ENCODE results near the gene ELP4.
"Not testable (repeated sequence)": the region's sequence is repeated elsewhere in the genome, so short reads cannot be mapped to it uniquely, and the experiment has no call there.

ELP4 gene

GRCh38 chr11:31643857-31644256, 134.3 kb downstream of the ELP4 start:
- no peak for DNase-seq

DNA sequence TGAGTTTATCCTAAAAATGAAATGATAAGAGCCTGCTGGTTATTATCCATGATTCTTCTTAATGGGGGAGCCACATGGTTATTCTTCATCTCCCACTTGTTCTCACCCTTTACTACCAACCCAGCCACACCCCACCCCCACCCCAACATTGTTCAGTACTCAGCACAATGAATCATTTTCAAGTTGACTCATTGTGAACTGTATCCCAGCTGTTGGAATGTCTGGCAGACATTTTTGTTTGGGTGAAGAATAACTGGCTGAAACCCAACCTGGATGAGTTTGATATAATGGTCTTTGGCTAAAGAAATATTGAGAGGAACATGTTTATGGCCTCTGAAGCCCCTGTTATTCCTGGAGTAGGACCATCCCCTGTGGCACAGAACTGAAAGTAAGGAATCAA, 136.2 kb downstream of the ELP4 start:
- peak in 3 of 51 donors; percentile 1 to 15 (median 9) for DNase-seq

- DNase-seq, result no peak
Observed at GRCh38 chr11:31646216-31646615, 136.6 kb downstream of the ELP4 start.

GRCh38 chr11:31649129-31649966, 139.8 kb downstream of the ELP4 start:
- DNase-seq, result no peak

GRCh38 chr11:31651208-31651607, 141.6 kb downstream of the ELP4 start:
- no peak for DNase-seq

DNA sequence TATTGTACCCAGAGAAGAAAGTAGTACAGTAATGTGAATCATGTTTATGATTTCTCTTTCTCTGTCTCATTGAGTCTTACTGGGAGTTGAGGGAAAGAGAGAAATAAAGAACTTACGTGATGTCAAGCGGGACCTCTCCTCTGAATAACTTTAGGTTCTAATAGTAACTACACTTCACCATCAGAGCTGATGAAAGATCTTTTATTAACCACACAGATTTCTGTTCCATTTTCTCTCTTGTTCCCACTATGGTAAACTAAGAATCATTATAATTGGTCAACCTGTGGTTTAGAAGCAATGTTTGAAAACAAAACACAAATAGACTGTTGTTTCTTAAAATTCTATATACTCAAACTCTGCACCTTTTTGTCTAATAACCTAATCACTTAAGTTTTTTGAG, 142.3 kb downstream of the ELP4 start:
- DNase-seq, result no peak

DNA sequence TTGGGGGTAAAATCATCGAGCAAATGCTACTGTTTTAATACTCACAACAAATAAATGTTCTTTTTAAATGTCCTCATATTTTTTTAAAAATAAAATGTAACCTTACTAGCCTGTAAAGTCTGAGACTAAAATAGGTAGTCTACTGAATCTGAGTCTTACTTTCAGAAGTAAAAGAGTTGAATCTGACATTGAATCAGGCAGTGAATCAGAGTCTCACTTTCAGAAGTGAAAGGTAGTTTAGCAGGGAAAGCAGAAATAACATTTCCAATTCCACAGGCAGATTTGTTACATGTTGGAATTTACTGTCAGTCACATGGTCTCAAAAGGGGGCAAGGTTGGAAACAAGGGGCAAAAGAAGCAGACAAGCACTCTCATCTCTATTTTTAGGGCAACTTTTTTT, 143.0 kb downstream of the ELP4 start:
- no peak for DNase-seq

DNA sequence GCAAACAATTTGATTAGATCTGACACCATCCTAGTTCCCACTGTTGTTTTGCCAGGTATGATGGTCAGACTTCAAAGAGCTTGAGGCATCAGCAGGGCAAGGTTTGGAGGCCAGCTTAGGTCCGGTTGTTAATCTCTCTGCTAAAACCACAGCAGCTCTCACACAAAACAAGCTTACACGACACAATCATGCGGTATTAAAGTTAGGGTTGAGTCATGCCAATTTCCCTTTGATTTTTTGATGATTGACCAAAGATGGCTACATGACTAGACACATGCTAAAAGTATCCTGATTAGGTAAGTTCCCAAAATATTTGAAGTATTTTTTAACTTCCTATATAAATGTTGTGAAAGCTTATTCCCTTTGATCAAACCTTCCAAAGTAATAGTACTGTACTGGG, 145.9 kb downstream of the ELP4 start:
- DNase-seq, result no peak

DNA sequence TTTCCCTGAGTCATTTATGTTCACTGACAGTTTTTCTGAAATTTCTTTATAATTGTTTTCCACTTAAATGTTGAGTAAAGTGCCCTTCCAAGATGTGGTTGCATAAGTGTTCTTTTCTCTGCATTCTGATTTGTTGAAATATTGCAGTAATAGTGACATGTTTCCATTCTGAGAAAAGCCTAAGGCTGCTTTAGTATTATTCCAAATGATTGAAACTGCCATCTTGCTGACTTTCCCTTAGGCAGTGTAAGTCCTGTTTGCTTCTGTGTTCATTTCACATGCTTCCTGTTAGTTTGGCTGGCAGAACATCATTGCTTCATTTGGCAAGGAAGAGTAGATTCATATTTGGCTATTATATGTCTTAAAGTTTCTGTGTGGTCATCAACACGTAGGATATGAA, 146.5 kb downstream of the ELP4 start:
- DNase-seq, result no peak

GRCh38 chr11:31657091-31657490, 147.5 kb downstream of the ELP4 start:
- no peak for DNase-seq

DNA sequence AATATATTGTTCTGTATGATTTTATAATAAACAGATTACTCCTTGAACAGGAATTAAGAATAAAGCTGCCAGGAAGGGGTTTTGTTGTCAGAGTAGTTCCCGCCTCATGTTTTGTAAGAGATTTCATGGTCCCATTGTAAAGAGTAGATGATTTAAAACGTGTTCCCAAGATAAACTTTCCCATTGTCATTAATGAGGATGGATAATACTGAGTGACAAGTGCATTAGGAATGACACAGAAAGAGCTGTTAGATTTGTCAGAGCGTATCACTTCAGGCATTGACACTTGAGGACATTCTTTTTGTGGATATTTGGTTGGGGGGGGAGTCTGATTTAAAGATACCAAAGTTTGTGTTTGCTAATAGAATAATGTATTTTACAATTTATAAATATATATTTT, 154.6 kb downstream of the ELP4 start:
- DNase-seq, result no peak

DNA sequence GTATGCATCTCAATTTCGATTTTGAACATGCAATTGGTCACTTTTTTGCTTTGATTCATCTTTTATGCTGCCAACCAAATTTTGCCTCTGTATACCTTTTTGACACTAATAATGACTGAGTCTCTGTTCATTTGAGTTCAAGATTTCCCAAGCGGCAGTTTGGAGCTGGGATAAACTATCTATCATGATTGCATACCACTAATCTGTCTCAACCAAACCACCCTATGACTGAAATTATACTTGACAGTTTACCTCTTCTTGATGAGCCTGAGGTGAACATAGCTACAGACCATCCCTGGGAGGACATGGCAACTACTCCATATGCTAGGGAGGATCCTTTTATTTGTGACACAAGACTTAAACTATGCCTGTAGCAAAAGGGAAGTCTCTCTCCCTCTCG, 155.4 kb downstream of the ELP4 start:
- no peak for DNase-seq

DNA sequence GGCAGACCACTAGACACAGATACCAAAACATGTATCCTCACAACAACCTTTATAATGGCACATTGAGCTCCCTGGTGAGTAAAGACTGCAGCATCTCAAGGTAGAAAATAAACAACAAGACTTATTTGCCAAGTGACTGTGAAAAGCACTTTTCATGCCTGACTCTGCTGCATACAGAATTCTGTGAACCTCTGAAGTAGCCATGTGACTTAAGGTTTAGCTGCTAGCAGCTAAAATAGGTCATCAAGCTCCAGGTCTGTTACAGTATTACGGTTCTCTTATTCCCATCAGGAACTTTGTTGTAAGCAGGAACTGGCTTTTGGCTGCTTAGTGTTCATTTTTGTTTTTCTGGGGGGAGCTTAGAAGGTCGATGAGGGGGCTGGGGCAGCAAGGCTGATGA, 162.1 kb downstream of the ELP4 start:
- DNase-seq, result no peak

DNA sequence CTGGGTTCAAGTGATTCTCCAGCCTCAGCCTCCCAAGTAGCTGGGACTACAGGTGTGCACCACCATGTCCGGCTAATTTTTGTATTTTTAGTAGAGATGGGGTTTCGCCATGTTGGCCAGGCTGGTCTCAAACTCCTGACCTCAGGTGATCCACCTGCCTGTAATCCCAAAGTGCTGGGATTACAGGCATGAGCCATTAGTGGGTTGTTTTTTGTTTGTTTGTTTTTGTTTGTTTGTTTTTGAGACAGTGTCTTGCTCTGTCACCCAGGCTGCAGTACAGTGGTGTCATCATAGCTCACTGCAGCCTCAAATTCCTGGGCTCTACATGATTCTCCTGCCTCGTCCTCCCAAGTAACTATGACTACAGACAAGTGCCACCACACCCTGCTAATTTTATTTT, 163.5 kb downstream of the ELP4 start:
- not testable (repeated sequence) for DNase-seq

GRCh38 chr11:31676280-31676982, 166.9 kb downstream of the ELP4 start:
- no peak for DNase-seq

- DNase-seq, result no peak
Observed at GRCh38 chr11:31680770-31681169, 171.2 kb downstream of the ELP4 start.

- no peak for DNase-seq
Observed at GRCh38 chr11:31687256-31687655, 177.7 kb downstream of the ELP4 start.

GRCh38 chr11:31687861-31688260, 178.3 kb downstream of the ELP4 start:
- DNase-seq, result no peak

- DNase-seq, result no peak
Observed at GRCh38 chr11:31689559-31689958, 180.0 kb downstream of the ELP4 start.

GRCh38 chr11:31690041-31690440, 180.5 kb downstream of the ELP4 start:
- no peak for DNase-seq

- DNase-seq, result no peak
Observed at GRCh38 chr11:31690516-31690915, 180.9 kb downstream of the ELP4 start.

DNA sequence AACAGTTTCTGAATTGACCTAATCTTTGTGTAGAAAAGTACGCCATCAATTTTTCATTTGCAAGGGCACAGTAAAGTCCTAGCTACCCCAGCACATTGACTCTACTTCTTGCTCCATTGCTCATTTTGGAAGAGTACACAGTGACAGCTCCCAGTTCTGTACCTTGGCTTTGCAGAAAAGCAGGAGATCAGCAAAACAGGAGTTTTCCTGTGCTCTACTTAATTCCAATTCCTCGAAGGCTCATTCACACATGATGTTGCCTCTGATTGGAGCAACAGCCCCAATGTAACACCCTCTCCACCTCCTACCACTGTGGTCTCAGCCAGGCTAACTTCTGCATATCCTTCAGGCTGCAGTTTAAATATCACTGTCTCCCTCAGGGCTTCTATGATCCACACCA, 182.9 kb downstream of the ELP4 start:
- DNase-seq, result no peak

GRCh38 chr11:31697049-31697448, 187.5 kb downstream of the ELP4 start:
- DNase-seq, result not testable (repeated sequence)

All from hypothalamus (tissue), 51 donors.